A549 (cell line): Measurements from ENCODE around the gene PARD3B.

Experiments
- CBX8 ChIP-seq: fragments of 200-600 bp; sonication (generic); IDR thresholded peaks from 2 replicates; pipeline ENCODE4 v1.6.1; 2016
- CTCF ChIP-seq: fragments of >200 bp; sonication (Bioruptor Twin); formaldehyde crosslinking; IDR thresholded peaks from 3 replicates; pipeline ENCODE4 v1.5.1; 2016
- EHMT2 ChIP-seq: fragments of 200-600 bp; sonication (generic); IDR thresholded peaks from 2 replicates; pipeline ENCODE4 v1.6.1; 2016; ENCODE audit warnings: antibody characterized with exemption, low read depth, mild to moderate bottlenecking, moderate library complexity
- EP300 ChIP-seq, 2 experiments: fragments of >200 bp; sonication (Bioruptor Twin); formaldehyde crosslinking; IDR thresholded peaks; 2 replicates in 1 of 2; 3 replicates in 1 of 2; pipeline ENCODE4 v1.6.1; 2016 to 2017
- ESRRA ChIP-seq: fragments of 150-350 bp; IDR thresholded peaks from 2 replicates; pipeline ENCODE4 v1.6.1; 2014; ENCODE audit warnings: mild to moderate bottlenecking, low read length, borderline replicate concordance
- HDAC2 ChIP-seq: fragments of 200-600 bp; sonication (generic); IDR thresholded peaks from 2 replicates; pipeline ENCODE4 v1.6.1; 2016
- JUN ChIP-seq, 2 experiments: fragments of >200 bp; sonication (Bioruptor Twin); formaldehyde crosslinking; IDR thresholded peaks; 2 replicates in 1 of 2; 3 replicates in 1 of 2; pipeline ENCODE4 v1.6.1; 2016 to 2017
- POLR2A ChIP-seq: IDR thresholded peaks from 2 replicates; pipeline ENCODE4 v1.6.1; 2012; ENCODE audit warnings: mild to moderate bottlenecking, low read length
- RARB ChIP-seq: fragments of 250-450 bp; sonication (Bioruptor Pico); IDR thresholded peaks from 2 replicates; pipeline ENCODE4 v1.8.0; 2021; ENCODE audit warnings: mild to moderate bottlenecking, moderate library complexity
- RCOR1 ChIP-seq: fragments of 150-350 bp; IDR thresholded peaks from 2 replicates; pipeline ENCODE4 v1.6.1; 2014; ENCODE audit warnings: antibody characterized with exemption, low read length, low read depth
- SMC3 ChIP-seq: fragments of >200 bp; sonication (Bioruptor Twin); formaldehyde crosslinking; IDR thresholded peaks from 3 replicates; pipeline ENCODE4 v1.6.1; 2018; ENCODE audit warnings: inconsistent platforms
- TF ChIP-seq, protein P1 (sequence below): fragments of 450-650 bp; IDR thresholded peaks from 2 replicates; pipeline ENCODE4 v1.6.1; 2014; ENCODE audit warnings: antibody characterized with exemption
- TF ChIP-seq, protein P2 (sequence below): fragments of 200-600 bp; sonication (generic); IDR thresholded peaks from 2 replicates; pipeline ENCODE4 v1.6.1; 2016; ENCODE audit warnings: antibody characterized with exemption, mild to moderate bottlenecking, moderate library complexity
- TF ChIP-seq, protein P3 (sequence below): IDR thresholded peaks from 2 replicates; pipeline ENCODE4 v1.6.1; 2012

GRCh38 chr2:204779771-204780170 lies 234.5 kb downstream of the PARD3B start:
- TF ChIP-seq ESRRA (no peak), SMC3 (no peak), CTCF (no peak), RCOR1 (no peak), POLR2A (no peak), EHMT2 (no peak), CBX8 (no peak), HDAC2 (no peak), JUN (IDR thresholded peaks at IDR 0.05) (no peak), EP300 (IDR thresholded peaks at IDR 0.05) (no peak), RARB (CRISPR knock-in tag) (no peak)
- TF ChIP-seq, protein P1, sequence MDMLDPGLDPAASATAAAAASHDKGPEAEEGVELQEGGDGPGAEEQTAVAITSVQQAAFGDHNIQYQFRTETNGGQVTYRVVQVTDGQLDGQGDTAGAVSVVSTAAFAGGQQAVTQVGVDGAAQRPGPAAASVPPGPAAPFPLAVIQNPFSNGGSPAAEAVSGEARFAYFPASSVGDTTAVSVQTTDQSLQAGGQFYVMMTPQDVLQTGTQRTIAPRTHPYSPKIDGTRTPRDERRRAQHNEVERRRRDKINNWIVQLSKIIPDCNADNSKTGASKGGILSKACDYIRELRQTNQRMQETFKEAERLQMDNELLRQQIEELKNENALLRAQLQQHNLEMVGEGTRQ, result no peak
- TF ChIP-seq, protein P2, sequence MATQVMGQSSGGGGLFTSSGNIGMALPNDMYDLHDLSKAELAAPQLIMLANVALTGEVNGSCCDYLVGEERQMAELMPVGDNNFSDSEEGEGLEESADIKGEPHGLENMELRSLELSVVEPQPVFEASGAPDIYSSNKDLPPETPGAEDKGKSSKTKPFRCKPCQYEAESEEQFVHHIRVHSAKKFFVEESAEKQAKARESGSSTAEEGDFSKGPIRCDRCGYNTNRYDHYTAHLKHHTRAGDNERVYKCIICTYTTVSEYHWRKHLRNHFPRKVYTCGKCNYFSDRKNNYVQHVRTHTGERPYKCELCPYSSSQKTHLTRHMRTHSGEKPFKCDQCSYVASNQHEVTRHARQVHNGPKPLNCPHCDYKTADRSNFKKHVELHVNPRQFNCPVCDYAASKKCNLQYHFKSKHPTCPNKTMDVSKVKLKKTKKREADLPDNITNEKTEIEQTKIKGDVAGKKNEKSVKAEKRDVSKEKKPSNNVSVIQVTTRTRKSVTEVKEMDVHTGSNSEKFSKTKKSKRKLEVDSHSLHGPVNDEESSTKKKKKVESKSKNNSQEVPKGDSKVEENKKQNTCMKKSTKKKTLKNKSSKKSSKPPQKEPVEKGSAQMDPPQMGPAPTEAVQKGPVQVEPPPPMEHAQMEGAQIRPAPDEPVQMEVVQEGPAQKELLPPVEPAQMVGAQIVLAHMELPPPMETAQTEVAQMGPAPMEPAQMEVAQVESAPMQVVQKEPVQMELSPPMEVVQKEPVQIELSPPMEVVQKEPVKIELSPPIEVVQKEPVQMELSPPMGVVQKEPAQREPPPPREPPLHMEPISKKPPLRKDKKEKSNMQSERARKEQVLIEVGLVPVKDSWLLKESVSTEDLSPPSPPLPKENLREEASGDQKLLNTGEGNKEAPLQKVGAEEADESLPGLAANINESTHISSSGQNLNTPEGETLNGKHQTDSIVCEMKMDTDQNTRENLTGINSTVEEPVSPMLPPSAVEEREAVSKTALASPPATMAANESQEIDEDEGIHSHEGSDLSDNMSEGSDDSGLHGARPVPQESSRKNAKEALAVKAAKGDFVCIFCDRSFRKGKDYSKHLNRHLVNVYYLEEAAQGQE, result no peak
- TF ChIP-seq, protein P3, sequence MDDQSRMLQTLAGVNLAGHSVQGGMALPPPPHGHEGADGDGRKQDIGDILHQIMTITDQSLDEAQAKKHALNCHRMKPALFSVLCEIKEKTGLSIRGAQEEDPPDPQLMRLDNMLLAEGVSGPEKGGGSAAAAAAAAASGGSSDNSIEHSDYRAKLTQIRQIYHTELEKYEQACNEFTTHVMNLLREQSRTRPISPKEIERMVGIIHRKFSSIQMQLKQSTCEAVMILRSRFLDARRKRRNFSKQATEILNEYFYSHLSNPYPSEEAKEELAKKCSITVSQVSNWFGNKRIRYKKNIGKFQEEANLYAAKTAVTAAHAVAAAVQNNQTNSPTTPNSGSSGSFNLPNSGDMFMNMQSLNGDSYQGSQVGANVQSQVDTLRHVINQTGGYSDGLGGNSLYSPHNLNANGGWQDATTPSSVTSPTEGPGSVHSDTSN, result no peak
